HG02973 (cell line): ENCODE data around the gene BAIAP2L2.
"Not testable (repeated sequence)": the region's sequence is repeated elsewhere in the genome, so short reads cannot be mapped to it uniquely, and the experiment has no call there.

ENCODE experiments used
- ATAC-seq: cut with Tn5 transposase; IDR thresholded peaks from one replicate; pipeline ENCODE4 v1.9.1; 2021; ENCODE audit warnings: moderate library complexity; ENCODE audit not compliant: unreplicated experiment

Gene BAIAP2L2, protein sequence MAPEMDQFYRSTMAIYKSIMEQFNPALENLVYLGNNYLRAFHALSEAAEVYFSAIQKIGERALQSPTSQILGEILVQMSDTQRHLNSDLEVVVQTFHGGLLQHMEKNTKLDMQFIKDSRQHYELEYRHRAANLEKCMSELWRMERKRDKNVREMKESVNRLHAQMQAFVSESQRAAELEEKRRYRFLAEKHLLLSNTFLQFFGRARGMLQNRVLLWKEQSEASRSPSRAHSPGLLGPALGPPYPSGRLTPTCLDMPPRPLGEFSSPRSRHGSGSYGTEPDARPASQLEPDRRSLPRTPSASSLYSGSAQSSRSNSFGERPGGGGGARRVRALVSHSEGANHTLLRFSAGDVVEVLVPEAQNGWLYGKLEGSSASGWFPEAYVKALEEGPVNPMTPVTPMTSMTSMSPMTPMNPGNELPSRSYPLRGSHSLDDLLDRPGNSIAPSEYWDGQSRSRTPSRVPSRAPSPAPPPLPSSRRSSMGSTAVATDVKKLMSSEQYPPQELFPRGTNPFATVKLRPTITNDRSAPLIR

DNA sequence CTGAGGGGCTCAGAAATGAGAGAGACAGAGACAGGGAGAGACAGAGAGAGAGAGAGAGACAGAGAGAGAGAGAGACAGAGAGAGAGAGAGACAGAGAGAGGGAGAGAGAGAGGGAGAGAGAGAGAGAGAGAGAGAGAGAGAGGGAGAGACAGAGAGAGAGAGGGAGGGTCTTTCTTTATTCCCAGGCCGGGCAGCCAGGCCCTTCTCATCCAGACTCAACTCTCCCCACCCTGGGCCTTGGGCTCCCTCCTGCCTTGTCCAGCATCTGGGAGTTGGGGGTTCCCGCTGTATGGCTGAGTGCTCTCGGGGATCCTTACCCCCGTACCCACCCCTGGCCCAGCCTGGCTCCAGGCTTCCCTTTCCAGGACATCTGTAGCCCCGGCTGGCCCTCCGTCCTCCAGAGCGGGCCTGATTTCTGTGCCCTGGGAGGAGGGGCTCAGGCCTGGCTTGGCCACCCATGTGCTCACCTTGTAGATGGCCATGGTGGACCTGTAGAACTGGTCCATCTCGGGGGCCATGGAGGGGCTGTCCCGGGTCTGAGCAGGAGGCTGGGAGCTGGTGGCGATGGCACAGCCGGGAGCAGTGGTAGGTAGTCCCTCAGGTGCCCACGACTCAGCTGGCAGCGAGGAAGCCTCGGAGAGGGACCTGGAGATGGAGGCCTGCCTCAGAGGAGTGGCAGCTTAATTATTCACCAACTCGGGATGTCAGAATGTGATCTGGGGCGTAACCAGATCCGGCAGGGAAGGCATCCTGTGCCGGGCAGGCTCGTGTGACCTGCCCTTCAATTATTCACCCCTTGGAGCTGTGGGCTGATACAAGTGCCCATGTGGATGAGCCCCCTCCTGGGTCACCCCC is at the start of gene BAIAP2L2:
TSS of gene BAIAP2L2 (minus strand) at position 677 of the 855 bp plus-strand sequence. CDS start at position 518, 159 bp downstream.
- no peak for ATAC-seq

DNA sequence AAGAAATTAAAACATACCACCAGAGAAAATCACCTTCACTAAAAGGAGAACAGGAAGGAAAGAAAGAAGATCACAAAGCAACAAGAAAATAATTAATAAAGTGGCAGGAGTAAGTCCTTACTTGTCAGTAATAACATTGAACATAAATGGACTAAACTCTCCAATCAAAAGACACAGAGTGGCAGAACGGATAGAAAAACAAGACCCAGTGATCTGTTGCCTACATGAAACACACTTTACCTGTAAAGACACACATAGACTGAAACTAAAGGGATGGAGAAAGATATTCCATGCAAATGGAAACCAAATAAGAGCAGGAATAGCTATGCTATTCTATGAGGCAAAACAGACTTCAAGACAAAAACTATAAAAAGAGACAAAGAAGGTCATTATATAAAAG is 45.2 kb upstream of the BAIAP2L2 start:
- no peak for ATAC-seq

DNA sequence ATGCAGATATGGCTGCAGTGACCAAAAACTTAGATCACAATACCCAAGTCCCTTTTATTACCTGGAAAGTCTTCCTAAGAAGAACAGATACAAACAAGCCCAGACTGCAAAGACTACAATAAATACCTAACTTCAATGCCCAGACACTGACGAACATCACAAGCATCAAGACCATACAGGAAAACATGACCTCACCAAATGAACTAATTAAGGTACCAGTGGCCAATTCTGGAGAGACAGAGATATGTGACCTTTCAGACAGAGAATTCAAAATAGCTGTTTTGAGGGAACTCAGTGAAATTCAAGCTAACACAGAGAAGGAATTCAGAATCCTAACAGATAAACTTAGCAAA is 44.1 kb upstream of the BAIAP2L2 start:
- not testable (repeated sequence) for ATAC-seq

DNA sequence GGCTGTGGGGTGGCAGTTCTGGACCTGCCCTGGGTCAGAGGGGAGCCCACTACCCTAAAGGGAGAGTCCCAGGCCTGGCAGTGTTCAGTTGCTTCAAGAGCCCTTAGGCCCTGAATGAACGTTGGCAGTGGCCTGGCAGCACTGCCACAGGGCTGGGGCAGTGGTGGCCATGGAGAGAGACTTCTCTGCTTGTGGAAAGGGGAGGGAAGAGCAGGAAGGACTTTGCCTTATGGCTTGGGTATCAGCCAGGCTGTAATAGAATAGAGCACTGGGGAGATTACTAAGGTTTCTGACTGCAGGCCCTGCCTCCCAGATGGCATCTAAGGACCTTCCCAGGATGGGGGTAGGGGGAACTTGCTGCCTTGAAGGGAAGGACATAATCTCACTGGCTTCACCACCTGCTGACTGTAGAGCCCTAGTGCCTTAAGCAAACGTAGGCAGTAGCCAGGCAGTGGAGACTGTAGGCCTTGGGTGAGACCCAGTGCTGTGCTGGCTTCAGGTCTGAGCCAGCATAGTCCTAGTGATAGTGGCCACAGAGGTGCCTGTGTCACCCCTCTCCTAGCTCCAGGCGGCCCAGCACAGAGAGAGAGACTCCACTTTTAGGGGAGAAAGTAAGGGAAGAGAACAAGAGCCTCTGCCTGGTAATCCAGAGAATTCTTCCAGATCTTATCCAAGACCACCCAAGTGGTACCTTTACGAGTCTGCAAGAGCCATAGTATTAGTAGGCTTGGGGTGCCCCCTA is 43.5 kb upstream of the BAIAP2L2 start:
- ATAC-seq, result no peak

DNA sequence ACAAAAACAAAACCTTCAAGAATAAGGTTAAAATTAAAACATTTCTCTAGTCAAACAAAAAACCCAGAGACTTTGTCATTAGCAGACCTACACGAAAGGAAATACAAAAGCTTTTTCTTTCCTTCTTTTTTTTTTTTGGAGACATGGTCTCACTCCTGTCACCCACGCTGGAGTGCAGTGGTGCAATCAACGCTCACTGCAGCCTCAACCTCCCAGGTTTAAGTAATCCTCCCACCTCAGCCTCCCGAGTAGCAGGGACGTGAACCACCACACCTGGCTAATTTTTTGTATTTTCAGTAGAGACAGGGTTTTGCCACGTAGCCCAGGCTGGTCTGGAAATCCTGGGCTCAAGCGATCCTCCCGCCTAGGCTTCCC is 40.6 kb upstream of the BAIAP2L2 start:
- ATAC-seq, result no peak

DNA sequence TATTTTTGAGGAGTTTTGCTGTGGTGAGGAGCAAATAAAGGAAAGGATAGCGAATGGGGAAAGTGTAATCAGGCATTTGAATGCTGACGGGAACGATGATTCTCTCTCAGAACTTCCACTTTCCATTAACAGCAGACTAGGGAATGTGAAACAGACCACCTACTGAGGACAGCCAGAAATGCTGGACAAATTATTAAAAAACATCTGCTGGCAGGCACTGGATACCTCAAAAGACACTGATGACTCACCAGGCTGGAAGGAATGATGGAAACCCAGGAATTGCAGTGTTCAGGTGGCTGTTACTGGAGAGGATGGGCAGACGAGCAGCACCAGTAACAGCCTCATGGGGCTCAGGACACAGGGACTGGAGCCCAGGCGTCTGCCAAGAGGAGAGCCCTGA is 37.8 kb upstream of the BAIAP2L2 start:
- ATAC-seq, result no peak

DNA sequence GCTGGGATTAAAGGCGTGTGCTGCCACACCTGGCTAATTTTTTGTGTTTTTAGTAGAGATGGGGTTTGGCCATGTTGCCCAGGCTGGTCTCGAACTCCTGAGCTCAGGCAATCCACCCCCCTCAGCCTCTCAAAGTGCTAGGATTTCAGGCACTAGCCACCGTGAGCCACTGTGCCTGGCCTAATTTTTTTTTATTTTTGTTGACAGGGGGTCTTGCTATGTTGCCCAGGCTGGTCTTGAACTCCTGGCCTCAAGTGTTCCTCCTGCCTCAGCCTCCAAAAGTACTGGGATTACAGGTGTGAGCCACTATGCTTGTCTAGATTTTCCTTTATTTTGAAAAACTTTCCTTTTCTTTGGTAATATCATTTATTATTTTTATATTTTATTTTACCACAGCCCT is 35.7 kb upstream of the BAIAP2L2 start:
- not testable (repeated sequence) for ATAC-seq

DNA sequence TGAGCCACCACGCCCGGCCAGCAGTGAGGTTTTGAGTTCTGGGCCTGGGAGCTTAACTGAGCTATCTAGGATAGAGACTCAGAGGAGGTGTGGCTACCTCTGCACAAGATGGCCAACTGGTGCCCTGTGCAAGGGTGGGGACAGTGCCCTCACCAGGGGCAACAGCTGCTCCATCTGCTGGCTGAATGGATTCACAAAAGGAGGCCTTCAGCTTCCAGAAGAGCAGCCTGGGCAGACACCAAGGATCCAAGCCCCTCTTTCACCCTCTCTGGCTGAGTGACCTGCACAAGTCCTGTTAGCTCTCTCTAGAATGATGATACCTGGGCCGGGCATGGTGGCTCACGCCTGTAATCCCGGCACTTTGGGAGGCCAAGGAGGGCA is 33.5 kb upstream of the BAIAP2L2 start:
- ATAC-seq, result no peak

DNA sequence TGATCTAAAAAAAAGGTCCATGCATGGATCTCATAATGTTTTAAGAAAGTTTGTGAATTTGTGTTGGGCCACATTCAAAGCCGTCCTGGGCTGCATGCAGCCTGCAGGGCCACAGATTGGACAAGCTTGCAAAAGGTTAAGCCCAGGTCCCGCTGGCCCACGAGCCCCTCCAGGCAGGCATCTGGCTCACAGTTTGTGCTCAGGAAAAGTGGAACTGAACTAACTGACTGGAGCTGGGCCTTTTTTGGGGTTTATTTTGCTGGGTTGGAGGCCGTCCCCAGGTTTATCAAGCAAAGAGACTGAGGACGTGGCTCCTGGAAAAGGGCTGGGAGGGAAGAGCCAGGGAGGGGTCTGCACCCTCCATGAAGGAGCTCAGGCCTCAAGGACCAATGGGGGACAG is 32.1 kb upstream of the BAIAP2L2 start:
- ATAC-seq, result no peak

DNA sequence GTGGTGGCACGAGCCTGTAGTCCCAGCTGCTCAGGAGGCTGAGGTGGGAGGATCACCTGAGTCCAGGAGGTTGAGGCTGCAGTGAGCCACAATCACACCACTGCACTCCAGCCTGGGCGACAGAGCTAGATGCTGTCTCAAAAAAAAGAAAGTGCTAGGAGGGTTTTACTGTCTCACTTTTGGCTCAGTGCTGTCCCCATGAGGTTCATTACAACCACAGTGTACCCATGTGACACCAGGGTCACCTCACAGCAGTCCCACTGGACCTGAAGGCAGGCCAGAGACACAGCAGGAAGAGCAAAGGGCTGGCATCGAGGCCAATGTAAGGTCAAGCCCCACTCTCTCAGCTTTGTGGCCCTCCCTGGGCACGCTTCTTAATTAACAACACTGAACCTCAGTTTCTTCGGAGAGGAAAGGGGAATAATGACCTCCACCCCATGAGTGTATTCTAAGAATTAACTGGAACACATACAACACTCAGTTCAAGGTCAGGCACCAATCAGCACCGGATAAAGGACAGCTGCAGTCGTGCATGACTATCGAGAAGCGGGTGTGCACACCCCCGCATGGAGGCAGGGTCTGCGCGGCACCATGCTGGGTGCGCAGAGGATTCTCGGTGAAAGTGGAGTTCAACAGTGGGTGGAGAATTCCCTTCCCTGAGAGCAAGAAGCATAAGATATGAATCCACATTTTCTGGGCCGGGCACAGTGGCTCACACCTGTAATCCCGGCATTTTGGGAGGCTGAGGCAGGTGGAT is 30.9 kb upstream of the BAIAP2L2 start:
- no peak for ATAC-seq

DNA sequence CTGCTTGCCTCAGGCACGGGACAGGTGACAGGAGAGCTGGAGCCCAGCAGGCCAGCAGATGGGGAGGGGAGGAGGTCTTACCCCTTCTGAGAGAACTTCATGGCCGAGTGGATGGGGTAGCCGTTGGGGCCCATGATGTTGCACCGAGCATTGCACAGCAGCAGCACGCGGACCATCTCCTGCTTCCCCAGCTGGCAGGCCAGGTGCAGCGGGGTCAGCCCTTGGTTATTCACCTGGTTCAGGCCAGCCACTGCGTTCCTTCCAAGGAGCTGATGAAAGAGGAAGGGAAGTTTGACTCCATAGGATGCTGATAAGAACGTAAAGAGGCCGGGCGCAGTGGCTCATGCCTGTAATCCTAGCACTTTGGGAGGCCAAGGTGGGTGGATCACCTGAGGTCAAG is 29.4 kb upstream of the BAIAP2L2 start:
- ATAC-seq, result no peak

DNA sequence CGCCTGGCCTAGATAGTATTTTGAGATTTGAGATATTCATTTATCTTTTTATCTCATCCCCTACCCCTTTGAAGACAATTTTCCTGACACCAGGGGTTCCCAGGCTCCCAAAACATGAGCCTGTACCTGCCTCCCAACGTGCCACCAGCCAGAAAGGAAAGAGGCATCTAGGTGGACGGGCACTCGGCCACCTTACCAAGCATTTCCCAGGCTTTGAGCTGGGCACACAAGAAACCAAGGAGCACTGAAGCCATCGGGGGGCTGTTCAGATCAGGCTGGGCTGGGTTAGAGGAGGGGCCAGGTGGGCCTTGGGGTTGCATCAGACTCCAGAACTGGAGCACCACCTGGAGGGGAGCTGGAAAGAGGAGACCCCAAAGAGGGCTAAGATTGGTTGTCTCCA is 28.5 kb upstream of the BAIAP2L2 start:
- ATAC-seq, result no peak

DNA sequence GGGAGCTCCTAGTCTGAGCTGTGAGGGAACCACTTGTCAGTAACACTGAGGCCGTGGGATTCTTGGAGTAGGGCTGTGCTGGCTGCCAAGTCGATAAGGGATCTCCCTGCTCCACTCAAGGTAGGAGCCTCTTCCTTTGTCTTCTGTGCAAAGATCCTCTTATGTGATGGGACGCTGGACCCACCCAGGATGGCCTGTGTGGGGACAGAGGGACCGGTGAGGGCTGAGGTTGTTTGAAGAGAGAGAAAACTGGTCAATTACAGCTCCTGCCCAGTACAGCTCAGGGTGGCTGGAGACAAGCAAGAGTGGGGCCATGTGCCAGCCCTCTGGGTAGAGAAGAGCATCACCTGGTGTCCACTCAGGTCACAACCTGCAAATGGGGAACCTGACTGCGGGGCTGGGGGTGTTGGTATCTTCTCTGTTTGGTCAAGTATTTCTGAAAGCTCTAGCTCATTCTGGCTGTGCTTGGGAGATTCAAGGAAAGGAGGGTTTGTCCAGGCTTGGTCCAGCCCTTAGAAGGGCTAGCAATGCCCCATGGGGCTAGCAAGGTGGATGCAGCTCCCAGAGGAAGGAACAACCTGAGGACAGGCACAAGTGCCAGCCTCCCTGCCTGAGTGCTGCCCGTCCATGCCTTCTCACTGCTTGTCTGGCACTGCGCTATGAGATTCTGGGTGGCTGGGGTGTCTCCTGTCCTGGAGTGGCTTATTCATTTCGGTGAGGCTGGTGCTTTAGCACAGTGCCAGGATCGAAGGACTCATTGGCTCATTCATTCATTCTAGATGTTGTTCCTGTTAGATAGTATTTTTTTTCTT is 27.6 kb upstream of the BAIAP2L2 start:
- no peak for ATAC-seq

DNA sequence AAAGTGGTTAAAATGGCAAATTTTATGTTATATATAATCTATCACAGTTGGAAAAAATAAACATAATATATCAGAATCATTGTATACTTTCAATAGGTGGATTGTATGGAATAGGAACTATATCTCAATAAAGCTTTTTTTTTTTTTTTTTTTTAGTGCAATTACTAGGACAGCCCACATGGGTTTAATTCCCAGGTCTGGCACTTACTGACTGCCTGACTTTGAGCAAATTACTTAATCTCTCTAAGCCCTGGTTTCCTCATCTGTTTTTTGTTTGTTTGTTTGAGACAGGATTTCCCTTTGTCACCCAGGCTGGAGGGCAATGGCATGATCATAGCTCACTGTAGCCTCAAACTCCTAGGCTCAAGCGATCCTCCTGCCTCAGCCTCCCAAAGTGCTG is 26.1 kb upstream of the BAIAP2L2 start:
- ATAC-seq, result no peak

DNA sequence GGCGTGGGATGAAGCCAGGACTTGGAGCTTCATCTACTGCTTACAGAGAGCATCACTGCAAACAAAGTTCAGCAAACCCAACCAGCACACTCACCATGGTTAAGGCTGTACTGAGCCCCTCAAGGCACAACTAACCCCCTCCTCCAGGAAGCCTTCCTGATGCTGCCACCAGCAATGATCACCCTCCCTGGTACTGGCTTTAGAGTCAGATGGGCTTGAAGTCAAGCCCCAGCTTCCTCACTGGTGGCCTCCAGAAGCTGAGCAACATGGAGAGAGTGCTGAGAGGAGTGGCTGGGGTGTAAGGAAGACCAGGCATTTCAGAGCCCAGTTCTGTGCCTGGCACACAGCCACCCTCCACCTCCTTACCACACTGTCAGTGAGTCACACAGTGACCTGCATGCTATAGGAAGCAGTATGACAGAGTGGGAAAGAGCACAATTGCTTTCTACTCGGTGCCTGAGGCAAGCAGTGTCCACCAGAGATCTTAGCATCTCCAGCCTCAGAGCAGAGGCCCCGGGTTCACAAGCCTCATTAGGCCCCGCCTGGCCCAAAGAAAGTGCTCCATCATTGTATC is 24.7 kb upstream of the BAIAP2L2 start:
- ATAC-seq, result no peak

DNA sequence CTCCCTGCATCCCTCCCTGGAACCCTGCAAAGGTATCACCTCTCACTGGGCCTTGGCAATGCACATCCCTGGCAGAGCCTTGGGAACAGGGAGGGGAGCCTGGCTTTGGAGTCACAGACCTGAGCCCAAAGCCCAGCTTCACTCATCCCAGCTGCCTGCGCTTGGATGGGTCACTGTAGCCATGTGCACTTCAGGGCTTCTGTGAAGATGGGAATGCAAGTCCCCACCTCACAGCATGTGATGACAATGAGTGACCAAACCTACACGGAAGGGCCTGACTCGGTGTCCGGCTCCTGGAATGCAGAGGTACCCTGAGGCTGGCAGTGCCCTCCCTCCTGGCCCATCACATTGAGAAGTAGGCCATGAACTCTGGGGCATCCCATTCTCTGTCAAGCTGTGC is 22.8 kb upstream of the BAIAP2L2 start:
- ATAC-seq, result no peak

DNA sequence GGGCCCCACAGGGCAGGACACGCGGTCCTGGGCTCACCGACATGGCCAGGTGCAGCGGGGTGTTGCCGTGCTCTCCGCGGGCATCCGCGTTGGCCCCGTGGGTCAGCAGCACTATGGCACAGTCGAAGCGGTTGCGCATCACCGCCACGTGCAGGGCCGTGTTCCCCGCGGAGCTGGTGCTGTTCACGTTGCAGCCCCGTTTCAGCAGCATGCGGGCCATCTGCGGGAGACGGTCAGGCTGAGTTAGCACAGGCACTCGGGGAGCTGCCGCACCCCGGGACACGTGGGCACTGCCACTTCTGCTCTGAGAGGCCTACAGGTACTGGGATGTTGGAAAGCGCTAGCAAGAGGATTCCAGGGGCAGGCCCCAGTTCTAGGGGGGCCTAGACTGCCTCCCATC is 22.3 kb upstream of the BAIAP2L2 start:
- ATAC-seq, result no peak

DNA sequence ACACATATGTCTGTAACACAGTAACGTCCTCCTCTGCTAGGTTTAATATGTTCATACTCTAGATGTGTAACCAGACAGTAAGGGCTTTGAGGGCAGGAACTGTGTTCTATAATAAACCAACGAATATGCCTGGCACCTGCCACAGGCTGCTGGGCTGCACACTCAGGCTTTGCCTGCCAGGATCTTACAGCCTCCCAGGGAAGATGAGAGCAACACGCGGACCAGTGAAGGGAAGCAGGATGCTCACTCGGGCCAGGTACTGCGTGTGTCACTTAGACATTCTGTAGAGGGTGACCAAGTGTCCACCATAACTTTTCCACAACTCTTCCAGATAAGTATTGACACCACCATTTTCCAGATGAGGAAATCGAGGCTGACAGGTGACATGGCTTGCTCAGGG is 21.7 kb upstream of the BAIAP2L2 start:
- no peak for ATAC-seq

DNA sequence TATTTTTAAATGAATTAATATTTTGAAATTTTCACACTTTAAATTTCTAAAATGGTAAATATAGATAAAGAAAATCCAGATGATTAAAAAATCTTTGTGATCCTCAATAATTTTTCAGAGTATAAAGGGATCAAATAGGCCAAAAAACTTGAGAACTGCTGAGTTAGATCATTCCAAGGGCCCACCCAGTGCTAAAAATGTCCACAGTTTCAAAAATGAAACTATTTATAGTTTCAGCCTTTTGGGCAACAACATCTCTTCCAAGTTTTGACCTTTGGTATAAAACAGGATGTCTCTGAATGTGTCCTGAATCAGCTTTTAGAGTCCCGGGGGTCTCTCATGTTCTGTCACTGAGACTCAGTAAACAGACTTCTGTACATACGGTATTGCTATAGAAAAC is 20.9 kb upstream of the BAIAP2L2 start:
- ATAC-seq, result no peak
